HG02763 (cell line): ENCODE measurements around the gene FUT9.

ENCODE experiments used
- ATAC-seq: cut with Tn5 transposase; IDR thresholded peaks from one replicate; pipeline ENCODE4 v1.9.1; 2021; ENCODE audit warnings: mild to moderate bottlenecking, moderate library complexity; ENCODE audit not compliant: unreplicated experiment

Gene FUT9

DNA sequence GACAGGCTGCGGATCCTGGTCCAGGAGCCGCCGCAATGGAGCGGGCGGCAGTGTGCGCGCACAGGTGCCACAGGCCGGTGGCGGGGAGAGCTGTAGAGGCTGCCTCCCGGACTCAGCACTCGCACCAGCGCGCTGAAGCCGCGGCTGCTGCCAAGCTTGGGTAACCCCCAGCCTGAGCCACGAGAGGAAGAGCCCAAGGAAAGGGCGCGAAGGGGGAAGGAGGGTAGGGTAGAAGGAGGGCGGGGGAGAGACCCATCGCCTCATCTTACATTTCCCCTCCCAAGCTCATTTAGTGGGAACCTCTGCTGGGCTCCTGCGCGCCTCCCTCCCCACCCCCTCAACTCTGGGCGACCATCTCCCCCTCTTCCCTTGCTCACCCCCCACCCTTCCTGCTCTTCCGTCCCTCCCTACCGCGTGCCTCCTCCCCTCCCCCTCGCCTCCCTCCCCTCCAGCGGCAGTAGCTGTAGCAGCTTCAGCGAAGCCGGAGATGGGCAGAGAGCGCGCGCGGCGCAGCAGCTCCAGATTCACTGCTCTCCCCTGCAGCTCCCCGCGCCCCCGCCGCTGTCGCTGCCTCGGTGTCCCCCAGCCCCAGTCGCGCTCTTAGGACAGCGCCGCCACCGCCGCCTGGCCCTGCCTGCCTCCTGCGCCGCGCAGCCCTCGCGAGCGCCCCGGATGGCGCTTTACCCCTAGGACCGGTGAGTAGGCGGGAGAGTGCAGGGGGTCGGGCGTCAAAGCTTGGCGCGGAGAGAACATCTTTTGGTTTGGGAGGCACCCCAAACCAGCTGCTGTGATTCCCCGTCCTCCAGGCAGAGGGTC is at the start of gene FUT9:
Gene FUT9, plus strand, starts transcription at position 457 of the 816 bp plus-strand sequence. CDS start 187,182 bp downstream, outside the sequence.
- no peak for ATAC-seq

DNA sequence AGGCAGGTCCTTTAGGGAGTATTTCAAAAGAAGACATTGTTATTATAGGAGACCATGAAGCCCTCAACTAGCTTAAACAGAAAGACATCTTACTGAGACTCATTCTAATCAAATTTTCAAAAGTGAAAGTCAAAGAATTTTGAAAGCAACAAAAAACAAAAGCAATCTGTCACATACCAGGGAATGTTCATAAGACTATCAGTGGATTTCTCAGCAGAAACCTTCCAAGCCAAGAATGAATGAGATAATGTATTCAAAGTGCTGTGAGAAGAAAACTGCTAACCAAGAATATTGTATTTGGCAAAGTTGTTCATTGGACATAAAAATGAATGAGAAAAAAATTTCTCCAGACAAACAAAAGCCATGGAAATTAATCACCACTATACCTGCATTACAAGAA is 48.2 kb upstream of the FUT9 start:
- no peak for ATAC-seq

DNA sequence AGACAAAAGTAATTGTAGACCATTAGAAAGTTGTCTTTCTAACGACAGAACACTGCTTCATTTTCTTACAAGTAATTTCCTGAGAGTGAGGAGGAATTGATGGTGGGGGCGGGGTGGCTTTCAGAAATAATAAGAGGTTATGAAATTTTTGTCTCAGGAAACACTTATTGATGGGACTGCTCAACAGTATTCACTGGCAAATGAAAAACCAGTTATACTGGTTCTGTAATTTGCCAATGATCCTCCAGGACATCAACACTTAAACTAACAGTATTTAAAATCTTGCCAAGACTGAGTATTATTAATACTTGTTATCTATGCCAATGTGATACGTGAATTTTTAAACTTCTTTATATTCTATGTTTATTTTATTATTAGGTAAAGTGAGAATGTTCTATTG is 41.8 kb upstream of the FUT9 start:
- ATAC-seq = no peak

DNA sequence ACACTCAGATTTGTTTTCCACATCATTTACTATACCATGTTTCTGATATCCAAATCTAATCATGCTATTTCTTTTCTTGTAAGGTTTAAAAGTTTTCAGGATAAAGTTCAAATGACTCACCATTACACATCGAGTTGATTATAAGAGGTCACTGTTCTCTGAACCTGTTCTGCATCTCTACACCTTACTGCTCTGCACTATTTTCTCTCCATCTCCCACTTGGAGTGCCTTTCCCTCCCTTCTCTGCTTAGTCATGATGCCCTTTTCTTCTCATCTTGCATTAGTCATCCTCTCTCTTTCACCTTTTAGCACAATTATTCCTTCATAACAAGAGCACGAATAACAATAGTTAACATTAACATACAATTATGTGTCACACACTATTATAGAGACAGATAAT is 37.5 kb upstream of the FUT9 start:
- no peak for ATAC-seq

DNA sequence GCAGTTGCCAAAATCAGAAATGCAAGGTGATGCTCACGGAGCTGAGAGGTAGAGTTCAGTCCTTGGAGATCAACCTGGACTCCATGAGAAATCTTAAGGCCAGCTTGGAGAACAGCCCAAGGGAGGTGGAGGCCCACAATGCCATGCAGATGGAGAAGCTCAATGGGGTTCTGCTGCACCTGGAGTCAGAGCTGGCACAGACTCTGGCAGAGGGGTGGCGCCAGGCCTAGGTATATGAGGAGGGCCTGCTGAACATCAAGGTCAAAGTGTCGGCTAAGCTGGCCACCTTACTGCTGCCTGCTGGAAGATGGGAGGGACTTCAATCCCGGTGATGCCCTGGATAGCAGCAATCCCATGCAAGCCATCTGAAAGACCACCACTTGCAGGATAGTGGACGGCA is 23.9 kb upstream of the FUT9 start:
- ATAC-seq = no peak

DNA sequence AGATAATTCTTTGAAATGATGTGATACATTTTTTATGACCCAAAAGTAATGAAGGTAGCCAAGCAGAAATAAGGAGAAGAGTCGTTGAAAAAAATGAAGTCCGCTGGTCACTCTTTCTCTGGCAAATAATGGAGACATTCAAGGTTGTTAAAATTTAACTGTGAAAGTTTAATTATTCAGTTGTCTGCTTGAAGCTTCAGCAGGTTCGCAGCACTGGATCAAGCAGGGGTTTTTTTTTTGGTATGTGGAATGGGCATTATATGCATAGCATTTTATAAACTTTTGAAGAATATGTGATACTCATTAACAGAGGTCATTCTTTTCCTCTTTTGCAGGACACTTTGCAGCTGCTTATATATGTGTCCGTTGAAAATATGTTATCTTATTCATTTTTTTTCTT is 21.6 kb upstream of the FUT9 start:
- no peak for ATAC-seq

DNA sequence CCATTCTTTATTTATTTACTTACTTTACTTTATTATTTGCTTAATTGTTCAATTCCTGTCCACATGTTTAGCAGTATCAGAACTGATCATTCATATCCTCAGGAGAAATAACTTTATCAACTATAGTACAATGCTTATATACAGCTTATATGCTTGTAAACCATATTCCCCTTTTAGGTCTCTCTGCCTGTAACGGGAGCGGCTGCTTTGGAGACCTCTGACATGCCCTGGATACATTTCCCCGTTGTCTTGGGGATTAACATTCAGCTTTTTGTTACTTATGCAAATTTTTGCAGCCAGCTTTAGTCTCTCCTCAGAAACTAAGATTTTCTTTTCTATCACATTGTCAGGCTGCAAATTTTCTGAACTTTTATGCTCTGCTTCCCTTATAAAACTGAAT is 17.6 kb upstream of the FUT9 start:
- no peak for ATAC-seq

DNA sequence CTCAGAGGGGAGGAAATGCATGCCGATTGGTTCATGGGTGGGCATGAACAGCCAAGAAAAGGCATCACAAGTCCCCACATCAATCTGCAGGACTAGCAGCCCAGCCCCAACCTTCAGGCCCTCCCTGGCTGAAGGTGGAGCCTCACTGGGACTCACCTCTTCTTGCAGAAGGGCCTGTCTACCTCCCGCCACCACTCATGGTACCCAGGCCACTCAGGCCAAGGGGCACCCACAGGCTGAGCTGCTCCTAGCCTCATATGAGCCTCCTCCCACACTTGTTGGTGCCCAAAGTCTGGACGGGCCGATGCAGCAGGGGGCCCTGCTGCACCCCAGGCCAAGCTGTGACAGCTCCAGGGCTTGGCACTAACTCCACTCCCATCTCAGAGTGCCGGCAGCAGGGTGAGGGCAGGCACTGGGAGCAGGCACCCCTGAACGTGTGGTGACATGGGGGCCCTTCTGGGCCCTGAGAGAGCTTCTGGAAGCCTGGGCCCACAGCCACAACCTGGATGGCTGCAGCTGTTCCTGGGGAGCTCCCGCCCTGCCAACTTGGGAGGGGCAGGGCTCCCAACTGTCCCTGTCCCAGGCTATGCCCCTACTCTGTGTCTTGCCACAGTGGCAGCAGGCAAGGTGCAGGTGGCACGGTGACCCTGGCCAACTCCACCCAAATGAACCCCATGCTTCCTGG is 13.7 kb upstream of the FUT9 start:
- no peak for ATAC-seq

DNA sequence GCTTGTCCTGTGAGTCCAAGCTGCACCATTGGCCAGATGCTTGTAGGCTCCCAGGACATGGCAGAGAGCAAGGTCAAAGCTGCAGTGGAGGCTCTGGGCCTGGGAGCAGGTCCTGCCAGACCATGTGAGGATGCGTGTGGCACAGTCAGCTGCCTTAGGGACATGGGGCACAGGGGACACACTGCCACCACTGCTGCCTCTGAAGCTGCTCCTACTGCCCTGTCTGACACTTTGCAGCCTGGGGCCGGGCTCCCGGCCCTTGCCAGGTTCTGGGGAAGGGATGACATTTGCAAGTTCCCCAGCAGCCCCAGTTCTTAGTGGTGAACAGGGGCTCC is 13.2 kb upstream of the FUT9 start:
- no peak for ATAC-seq

DNA sequence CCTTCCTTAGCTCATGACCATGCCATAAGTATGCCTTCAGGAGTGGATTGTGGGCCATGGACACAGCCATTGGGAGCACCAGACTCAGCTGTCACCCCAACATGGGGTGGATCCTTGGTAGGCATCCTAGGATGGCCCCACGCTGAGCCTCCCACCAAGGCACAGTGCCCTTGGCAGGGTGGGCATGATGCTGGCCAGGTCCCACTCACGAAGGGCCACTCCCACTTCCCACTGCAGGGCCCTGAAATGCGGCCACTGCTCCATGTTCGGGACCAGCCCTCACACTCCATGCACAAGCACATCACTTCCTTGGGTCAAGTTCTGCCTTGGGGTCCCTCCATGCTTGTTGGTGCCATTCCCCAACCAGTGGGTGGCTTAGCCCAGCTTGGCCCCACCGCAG is 12.9 kb upstream of the FUT9 start:
- ATAC-seq = no peak

DNA sequence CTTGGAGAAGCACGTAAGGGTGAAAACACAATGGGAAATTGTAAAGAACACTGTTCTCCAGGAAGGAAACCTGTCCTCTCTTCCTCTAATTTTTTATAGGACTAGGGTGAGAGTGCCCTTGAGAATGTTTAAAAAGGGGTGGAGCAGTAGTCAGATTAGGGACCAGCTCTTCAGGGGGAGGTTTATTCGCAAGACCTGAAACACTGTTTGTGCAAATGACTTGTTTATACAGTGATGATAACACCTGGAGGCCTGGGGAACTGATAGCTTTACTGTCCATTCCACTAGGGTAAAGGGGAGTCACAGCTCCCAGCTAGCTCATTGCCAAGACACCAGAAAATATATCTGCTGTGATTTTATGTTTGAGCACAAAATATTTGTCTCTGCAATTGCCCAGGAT is 8.1 kb upstream of the FUT9 start:
- ATAC-seq = no peak

DNA sequence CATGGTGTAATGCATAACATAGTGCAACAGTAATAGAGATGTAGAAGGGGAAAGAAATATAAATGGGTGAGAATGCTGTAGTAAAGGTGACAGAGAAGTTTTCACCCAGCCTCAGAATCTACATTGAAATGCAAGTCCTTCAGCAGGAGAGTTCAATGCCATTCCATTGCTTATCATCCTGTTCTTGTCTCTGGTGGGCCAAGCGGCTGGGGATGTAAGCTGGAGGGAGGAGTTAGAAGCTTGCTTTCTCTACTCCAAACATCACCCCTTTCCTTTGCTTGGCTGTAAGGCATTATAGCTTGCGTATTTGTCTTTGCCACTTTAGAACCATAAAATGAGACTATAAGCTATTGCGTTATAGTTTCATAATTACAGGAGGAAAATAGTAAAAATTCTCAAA is 2.2 kb upstream of the FUT9 start:
- ATAC-seq = no peak

DNA sequence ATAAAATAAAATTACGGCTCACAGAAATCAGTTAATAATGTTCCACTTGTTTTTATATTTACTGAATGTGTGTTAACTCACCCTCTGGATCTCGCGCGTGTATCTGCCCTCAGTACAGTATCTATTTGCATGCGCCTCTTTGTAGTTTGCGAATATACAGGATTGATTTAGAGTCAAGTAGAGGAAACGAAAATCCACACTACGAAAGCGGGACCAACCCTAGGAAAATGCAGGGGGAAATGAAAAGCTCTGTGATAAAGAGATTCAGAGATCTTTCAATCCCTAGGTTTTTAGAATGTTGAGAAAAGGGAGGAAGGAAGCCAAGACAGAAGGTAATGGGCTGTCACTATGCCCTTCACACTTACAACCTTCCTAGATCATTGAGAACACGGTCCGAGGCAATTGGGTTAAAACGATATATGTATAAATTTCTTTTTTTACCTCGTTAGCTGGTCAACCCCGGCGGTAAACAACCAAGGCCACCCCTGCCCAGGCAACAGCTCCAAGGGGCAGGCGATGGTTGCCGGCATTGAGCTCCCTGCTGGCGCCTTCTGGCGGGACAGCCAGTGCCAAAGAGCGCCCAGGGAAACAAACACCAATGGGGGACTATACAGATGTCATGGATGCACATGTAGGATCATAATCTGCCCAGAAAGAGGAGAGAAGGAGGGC is 792 bp upstream of the FUT9 start:
- no peak for ATAC-seq

DNA sequence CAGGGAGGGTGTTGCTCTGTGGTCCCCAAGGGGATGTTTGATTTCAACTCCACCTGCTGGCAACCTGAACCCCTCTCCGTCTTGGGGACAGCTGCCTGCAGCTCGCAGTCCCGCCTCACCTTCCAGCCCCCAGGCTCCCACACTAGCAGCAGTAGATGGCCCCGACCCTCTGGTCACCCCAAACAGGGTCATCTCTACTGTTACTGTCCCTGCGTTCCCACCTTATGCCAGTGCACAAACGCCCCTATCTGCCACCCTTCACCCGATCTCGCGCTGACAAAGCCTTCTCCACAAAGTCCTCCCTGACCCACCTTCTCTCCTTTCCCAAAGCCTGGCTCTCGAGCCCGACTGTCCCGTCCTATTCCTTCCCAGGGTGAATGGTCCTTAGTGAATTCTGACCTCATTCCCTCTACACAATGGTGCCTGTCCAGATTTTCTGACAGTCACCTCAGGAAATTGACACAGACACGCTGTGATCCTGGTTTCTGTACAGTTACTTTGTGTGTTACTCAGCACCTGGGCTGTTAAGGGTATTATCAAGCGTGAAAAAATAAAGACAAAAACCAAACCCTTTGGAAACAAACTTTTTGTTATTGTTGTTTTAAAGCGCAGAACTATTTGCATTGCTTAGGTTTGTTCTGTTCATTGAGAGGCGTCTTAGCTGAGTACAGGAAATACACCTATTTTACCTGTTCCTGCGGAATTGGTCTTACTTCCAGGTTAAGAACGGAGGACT is 728 bp downstream of the FUT9 start:
- no peak for ATAC-seq

DNA sequence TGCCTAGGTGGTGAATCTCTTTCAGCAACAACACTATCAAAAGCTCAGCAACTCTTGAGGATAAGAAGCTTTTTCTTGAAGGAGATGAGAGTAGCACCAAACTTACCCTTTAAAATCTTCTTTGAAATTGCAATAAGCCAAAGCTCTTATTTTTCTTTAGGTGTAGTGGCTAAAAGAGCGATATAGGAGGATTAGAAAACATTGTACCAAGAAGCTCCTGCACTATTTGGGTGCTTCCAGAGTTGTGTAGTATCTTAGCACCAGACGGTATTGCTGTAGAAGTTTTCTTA is 1.2 kb downstream of the FUT9 start:
- no peak for ATAC-seq

DNA sequence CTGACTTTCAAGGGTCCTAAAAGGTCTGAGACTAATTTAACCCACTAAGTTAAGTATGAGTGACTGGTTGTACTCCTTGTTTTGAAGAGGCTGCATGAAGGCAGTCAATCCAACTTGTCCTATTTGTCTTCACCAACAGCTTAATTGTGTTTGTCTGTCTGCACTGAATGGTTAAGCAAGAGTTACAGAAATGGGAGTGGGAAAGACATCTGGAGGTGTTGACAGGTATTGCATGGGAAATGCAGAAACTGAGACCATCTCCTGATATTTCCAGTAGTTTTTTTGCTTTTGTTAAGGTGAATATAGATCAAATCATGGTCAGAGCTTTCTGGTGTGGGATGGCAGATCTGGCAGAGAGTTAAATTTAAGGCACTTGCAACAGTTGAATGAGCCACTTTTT is 6.5 kb downstream of the FUT9 start:
- ATAC-seq = no peak

DNA sequence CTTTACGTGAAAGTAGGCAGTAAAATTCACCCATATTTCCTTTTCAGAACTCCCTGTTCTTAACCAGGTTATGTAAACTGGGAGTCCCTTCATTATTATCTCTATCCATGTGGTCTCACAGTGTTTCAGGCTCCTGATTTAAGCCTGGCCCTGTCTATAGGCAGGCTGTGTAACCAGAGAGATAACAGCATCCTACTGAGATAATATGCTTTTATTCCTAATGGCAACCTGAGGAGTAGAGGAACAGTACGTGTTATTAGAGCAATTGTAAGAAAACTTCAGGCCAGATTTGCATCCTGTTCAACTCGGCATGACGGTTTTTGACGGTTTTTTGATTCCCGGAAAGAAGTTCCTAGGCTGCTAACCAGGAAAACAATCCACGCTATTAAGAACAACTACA is 16.9 kb downstream of the FUT9 start:
- no peak for ATAC-seq

DNA sequence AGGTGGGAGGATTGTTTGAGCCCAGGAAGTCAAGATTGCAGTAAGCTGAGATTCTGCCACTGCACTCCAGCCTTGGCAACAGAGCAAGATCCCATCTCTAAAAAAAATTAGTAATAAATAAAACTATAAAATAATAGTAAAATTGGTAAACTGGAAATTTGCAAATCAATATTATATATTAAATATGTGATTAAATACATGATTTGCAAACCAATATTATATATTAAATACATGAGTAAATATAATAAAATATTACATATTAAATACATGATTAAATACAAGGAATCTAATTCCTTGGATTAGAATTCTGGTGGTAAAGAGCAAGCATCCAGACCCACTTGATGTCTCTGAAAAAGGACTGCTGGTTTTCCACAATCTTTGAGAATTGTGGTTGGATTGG is 35.8 kb downstream of the FUT9 start:
- ATAC-seq = no peak

DNA sequence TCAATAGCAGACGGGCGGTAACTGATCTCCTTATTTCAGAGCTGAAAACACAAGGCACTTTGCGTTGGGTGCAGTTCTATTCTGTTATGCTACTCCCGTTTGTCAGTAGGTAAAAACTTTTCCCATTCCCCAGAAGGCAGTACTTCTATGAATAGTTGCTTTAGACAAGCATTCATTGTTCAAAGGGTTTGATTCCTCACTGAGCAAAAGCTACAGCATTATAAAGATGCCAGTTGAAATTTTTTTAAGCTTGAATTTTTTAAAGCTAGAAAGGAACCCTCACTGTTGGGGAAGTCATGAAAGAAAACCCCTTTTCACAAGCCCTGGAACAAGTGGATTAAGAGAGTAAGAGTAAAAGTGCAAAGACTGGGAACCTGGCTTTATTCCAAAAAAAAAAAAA is 42.3 kb downstream of the FUT9 start:
- ATAC-seq = no peak

DNA sequence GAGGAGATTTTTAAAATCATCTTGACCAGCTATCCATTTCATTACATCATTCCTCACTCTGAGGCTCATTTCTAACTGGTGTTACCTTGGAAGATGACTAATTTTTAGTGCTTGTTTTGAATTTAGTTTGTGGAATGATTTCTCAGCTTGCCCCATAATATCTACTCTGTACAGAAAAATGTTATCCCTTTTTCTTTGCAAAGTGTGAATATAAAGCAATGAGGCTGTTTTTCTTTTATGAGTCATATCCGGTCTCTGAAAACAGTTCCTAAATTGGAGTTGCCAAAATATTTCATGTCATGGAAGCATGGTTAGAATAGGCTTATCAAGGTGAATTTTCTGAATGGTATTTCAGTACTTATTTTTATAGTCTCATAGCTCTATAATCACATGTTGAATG is 43.8 kb downstream of the FUT9 start:
- ATAC-seq = no peak

DNA sequence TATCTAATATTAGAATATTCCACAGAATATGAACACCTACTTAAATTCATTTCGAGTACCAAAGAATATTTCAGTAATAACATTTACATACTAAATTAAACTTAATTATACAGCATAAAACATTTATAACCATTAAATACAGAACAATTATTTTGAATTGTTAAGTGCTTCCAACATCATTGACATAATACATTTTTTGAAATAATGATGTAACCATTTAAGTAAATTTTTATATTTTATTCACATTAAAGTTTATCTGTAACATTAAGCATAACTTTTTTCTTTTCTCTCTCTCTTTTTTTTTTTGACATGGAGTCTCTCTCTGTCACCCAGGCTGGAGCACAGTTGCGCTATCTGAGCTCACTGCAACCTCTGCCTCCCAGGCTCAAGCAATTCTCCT is 44.5 kb downstream of the FUT9 start:
- no peak for ATAC-seq

DNA sequence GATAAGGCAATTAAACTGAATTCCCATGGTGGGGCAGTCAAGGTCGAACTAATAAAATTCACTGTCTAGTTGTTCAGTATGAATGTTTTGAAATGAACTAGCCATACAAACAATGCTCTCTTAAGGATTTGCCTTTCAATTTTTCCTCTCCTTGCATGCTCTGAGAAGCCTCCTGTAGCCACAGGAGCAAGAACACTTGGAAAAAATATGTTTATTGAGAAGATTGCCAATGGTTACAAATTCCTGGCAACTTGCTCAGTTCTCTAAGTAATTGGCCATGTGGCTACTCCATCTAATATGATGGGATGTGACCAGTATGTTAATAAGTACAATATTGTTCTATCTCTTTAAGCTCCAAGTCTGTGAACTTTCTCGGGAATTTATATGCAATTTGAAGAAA is 49.4 kb downstream of the FUT9 start:
- no peak for ATAC-seq
